Measurements from ENCODE around the gene SCFD1.

- TF ChIP-seq POLR2A (IDR thresholded peaks at IDR 0.05) = no peak
- no peak for TF ChIP-seq POLR2AphosphoS5 (IDR thresholded peaks at IDR 0.05)
- TF ChIP-seq CTCF (IDR thresholded peaks at IDR 0.05) = no peak
- TF ChIP-seq EP300 (IDR thresholded peaks at IDR 0.05; ENCODE audit: low read depth) = no peak
These were observed 157.1 kb downstream of the SCFD1 start for GRCh38 chr14:30779210-30779609.

Data from transverse colon (tissue), 4 donors.